Neural cell (in vitro differentiated cells): ENCODE data around the gene EAF2. TPM values are rescaled to one million over a fixed set of nuclear protein-coding genes. Genes with fewer than 3 reads are reported as not detected.
"Not testable (repeated sequence)": the region's sequence is repeated elsewhere in the genome, so short reads cannot be mapped to it uniquely, and the experiment has no call there.

Source experiments
- H2AFZ ChIP-seq: fragments of 200-600, 300-800 bp; sonication (generic), shearing (Covaris generic); 2 replicates; pipeline ENCODE4 v1.6.0; 2014; ENCODE audit warnings: low read depth, mild to moderate bottlenecking, antibody characterized with exemption, low read length, moderate library complexity
- H3F3A ChIP-seq: fragments of 200-600 bp; shearing (Covaris generic); 2 replicates; pipeline ENCODE4 v1.6.1; 2016; ENCODE audit warnings: mild to moderate bottlenecking, moderate library complexity, mixed read lengths, antibody characterized with exemption, low read length; ENCODE audit not compliant: insufficient read depth, poor library complexity, severe bottlenecking
- H3K27ac ChIP-seq: fragments of 200-600, 300-800 bp; sonication (generic), shearing (Covaris generic); 2 replicates; pipeline ENCODE4 v1.5.1; 2014; ENCODE audit warnings: mild to moderate bottlenecking, low read length, moderate library complexity
- H3K27me3 ChIP-seq: fragments of 300-800, 200-600 bp; sonication (generic), shearing (Covaris generic); 2 replicates; pipeline ENCODE4 v1.6.0; 2014; ENCODE audit warnings: mild to moderate bottlenecking, low read depth, low read length, moderate library complexity; ENCODE audit not compliant: insufficient read depth
- H3K36me3 ChIP-seq: fragments of 300-800, 200-600 bp; sonication (generic), shearing (Covaris generic); 2 replicates; pipeline ENCODE4 v1.5.1; 2014; ENCODE audit warnings: mild to moderate bottlenecking, antibody characterized with exemption, low read length, moderate library complexity; ENCODE audit not compliant: insufficient read depth
- H3K4me2 ChIP-seq: fragments of 300-800, 200-600 bp; sonication (generic), shearing (Covaris generic); 2 replicates; pipeline ENCODE4 v1.6.0; 2014; ENCODE audit warnings: mild to moderate bottlenecking, low read length
- H3K4me3 ChIP-seq: fragments of 300-800, 200-600 bp; sonication (generic), shearing (Covaris generic); 2 replicates; pipeline ENCODE4 v1.5.1; 2014; ENCODE audit warnings: mild to moderate bottlenecking, low read length, moderate library complexity
- H3K79me2 ChIP-seq: fragments of 200-600 bp; shearing (Covaris generic); replicated peaks from 2 replicates; pipeline ENCODE4 v1.6.0; 2014; ENCODE audit warnings: mild to moderate bottlenecking, low read length, moderate library complexity; ENCODE audit not compliant: insufficient read depth
- H3K9ac ChIP-seq: fragments of 300-800, 200-600 bp; sonication (generic), shearing (Covaris generic); 2 replicates; pipeline ENCODE4 v1.6.1; 2016; ENCODE audit warnings: mild to moderate bottlenecking, low read length, mixed read lengths
- H3K9me2 ChIP-seq: fragments of 200-600 bp; shearing (Covaris generic); 2 replicates; pipeline ENCODE4 v1.6.1; 2016; ENCODE audit warnings: mild to moderate bottlenecking, low read length, mixed read lengths; ENCODE audit not compliant: insufficient read depth
- H3K9me3 ChIP-seq: fragments of 200-600, 300-800 bp; sonication (generic), shearing (Covaris generic); 2 replicates; pipeline ENCODE4 v1.6.1; 2016; ENCODE audit warnings: mild to moderate bottlenecking, mixed run types, low read length, moderate library complexity, mixed read lengths
- H4K20me1 ChIP-seq: fragments of 200-600 bp; shearing (Covaris generic); 2 replicates; pipeline ENCODE4 v1.6.1; 2016; ENCODE audit warnings: mild to moderate bottlenecking, mixed run types; ENCODE audit not compliant: insufficient read depth
- EP300 ChIP-seq: fragments of 450-650 bp; conservative IDR thresholded peaks from 2 replicates; pipeline ENCODE4 v1.6.1; 2014; ENCODE audit warnings: antibody characterized with exemption, mild to moderate bottlenecking, moderate library complexity; ENCODE audit not compliant: poor library complexity, severe bottlenecking
- EZH2 ChIP-seq: fragments of 200-600, 300-800 bp; shearing (Covaris generic), sonication (generic); IDR thresholded peaks from 2 replicates; pipeline ENCODE4 v1.6.1; 2014; ENCODE audit warnings: antibody characterized with exemption, low read length, borderline replicate concordance, mild to moderate bottlenecking; ENCODE audit not compliant: insufficient read depth, poor library complexity, severe bottlenecking
- MXI1 ChIP-seq: fragments of 450-650 bp; conservative IDR thresholded peaks from 2 replicates; pipeline ENCODE4 v1.6.1; 2014; ENCODE audit warnings: antibody characterized with exemption, mild to moderate bottlenecking; ENCODE audit not compliant: poor library complexity, severe bottlenecking
- POLR2AphosphoS5 ChIP-seq: IDR thresholded peaks from 2 replicates; pipeline ENCODE4 v1.6.1; 2012
- RAD21 ChIP-seq: fragments of 450-650 bp; conservative IDR thresholded peaks from 2 replicates; pipeline ENCODE4 v1.6.1; 2014; ENCODE audit warnings: antibody characterized with exemption, mild to moderate bottlenecking, moderate library complexity
- REST ChIP-seq: IDR thresholded peaks from 2 replicates; pipeline ENCODE4 v1.6.1; 2012; ENCODE audit warnings: borderline replicate concordance
- SMC3 ChIP-seq: fragments of 450-650 bp; conservative IDR thresholded peaks from 2 replicates; pipeline ENCODE4 v1.6.1; 2014; ENCODE audit warnings: antibody characterized with exemption, mild to moderate bottlenecking, moderate library complexity; ENCODE audit not compliant: poor library complexity
- TAF1 ChIP-seq: IDR thresholded peaks from 2 replicates; pipeline ENCODE4 v1.6.1; 2012; ENCODE audit warnings: low read depth
- polyA plus RNA-seq: library from polyadenylated mRNA; depleted of rRNA; stranded (reverse); fragments of >200 nt; gene quantifications from 2 replicates; pipeline ENCODE4 v1.2.3, GENCODE V29; 2014
- TF ChIP-seq, protein P1 (sequence below): fragments of 450-650 bp; IDR thresholded peaks from 2 replicates; pipeline ENCODE4 v1.5.1; 2014; ENCODE audit warnings: antibody characterized with exemption, mild to moderate bottlenecking, moderate library complexity; ENCODE audit not compliant: poor library complexity, severe bottlenecking

EAF2 gene
- polyA plus RNA-seq, 1 donor from 2014 or later, result 2.0 TPM

GRCh38 chr3:121855555-121855954 lies 20.5 kb downstream of the EAF2 start:
- no peak for TF ChIP-seq EP300
- TF ChIP-seq SMC3, result no peak
- TF ChIP-seq REST, result no peak
- TF ChIP-seq MXI1, result no peak
- TF ChIP-seq, protein P1, sequence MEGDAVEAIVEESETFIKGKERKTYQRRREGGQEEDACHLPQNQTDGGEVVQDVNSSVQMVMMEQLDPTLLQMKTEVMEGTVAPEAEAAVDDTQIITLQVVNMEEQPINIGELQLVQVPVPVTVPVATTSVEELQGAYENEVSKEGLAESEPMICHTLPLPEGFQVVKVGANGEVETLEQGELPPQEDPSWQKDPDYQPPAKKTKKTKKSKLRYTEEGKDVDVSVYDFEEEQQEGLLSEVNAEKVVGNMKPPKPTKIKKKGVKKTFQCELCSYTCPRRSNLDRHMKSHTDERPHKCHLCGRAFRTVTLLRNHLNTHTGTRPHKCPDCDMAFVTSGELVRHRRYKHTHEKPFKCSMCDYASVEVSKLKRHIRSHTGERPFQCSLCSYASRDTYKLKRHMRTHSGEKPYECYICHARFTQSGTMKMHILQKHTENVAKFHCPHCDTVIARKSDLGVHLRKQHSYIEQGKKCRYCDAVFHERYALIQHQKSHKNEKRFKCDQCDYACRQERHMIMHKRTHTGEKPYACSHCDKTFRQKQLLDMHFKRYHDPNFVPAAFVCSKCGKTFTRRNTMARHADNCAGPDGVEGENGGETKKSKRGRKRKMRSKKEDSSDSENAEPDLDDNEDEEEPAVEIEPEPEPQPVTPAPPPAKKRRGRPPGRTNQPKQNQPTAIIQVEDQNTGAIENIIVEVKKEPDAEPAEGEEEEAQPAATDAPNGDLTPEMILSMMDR, result no peak
- no peak for TF ChIP-seq TAF1
- no peak for TF ChIP-seq EZH2
- no peak for TF ChIP-seq POLR2AphosphoS5
- TF ChIP-seq RAD21, result no peak
- H3K27ac ChIP-seq, result no peak overlapping the region
- H2AFZ ChIP-seq, result no peak overlapping the region
- no peaks in the 10 kb centered on the region for H3K36me3 ChIP-seq
- no peaks in the 10 kb centered on the region for H3K9me2 ChIP-seq
- H3F3A ChIP-seq, result no peaks in the 10 kb centered on the region
- H3K4me3 ChIP-seq, result no peak overlapping the region
- H3K4me2 ChIP-seq, result no peak overlapping the region
- H3K9ac ChIP-seq, result no peak overlapping the region
- no peaks in the 10 kb centered on the region for H3K9me3 ChIP-seq
- no peaks in the 10 kb centered on the region for H4K20me1 ChIP-seq
- H3K27me3 ChIP-seq, result no peaks in the 10 kb centered on the region
- H3K79me2 ChIP-seq, result no peaks in the 10 kb centered on the region

GRCh38 chr3:121857778-121858177 lies 22.8 kb downstream of the EAF2 start:
- H3K79me2 ChIP-seq, H3K27me3 ChIP-seq, H3K9me2 ChIP-seq, H2AFZ ChIP-seq, H3K9ac ChIP-seq, H4K20me1 ChIP-seq, H3K36me3 ChIP-seq, H3K9me3 ChIP-seq, H3F3A ChIP-seq, H3K4me3 ChIP-seq, H3K4me2 ChIP-seq, H3K27ac ChIP-seq: not testable (repeated sequence)

DNA sequence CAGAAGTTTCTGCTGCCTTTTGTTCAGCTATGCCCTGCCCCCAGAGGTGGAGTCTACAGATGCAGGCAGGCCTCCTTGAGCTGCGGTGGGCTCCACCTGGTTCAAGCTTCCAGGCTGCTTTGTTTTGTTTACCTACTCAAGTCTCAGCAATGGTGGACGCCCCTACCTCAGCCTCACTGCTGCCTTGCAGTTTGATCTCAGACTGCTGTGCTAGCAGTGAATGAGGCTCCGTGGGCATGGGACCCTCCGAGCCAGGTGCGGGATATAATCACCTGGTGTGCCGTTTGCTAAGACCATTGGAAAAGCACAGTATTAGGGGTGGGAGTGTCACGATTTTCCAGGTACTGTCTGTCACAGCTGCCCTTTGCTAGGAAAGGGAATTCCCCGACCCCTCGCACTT lies 28.2 kb downstream of the EAF2 start:
- not testable (repeated sequence) for H3K4me3 ChIP-seq, H2AFZ ChIP-seq, H3K9ac ChIP-seq, H3K4me2 ChIP-seq, H3K9me2 ChIP-seq, H4K20me1 ChIP-seq, H3K27ac ChIP-seq, H3F3A ChIP-seq, H3K36me3 ChIP-seq, H3K27me3 ChIP-seq, H3K9me3 ChIP-seq, H3K79me2 ChIP-seq
